Caco-2 (cell line): Measurements from ENCODE around the gene DCTN3. TPM values are rescaled to one million over a fixed set of nuclear protein-coding genes. Genes with fewer than 3 reads are reported as not detected.

ENCODE experiments used
- BruUV-seq: library from RNA; stranded (reverse); fragments of 400-500 nt; replicated peaks from 2 replicates; lab custom pipeline; 2021; lab: Mats Ljungman, UMichigan
- CTCF ChIA-PET: fragments of 300-600 bp; sonication (Branson Sonifier 250); formaldehyde crosslinking; loops from one replicate; lab custom pipeline; 2022; ENCODE audit warnings: antibody characterized with exemption; lab: Charles Lee
- POLR2A ChIA-PET: fragments of 300-600 bp; sonication (Branson Sonifier 250); formaldehyde crosslinking; loops from one replicate; lab custom pipeline; 2022; ENCODE audit warnings: antibody characterized with exemption; lab: Charles Lee
- DNase-seq, 2 experiments: peaks; one replicate each; pipeline versions ENCODE4 v3.0.0 to v3.0.0-alpha.2; 2020 to 2022
- H3K27me3 ChIP-seq: replicated peaks from 2 replicates; pipeline ENCODE4 v1.6.0; 2011; ENCODE audit warnings: low read length; ENCODE audit not compliant: control insufficient read depth, insufficient read depth
- H3K36me3 ChIP-seq: 2 replicates; pipeline ENCODE4 v1.5.1; 2011; ENCODE audit warnings: low read length; ENCODE audit not compliant: control insufficient read depth, insufficient read depth
- H3K4me1 ChIP-seq: fragments of 250-450 bp; sonication (Bioruptor Pico); 2 replicates; pipeline ENCODE4 v1.5.1; 2020; ENCODE audit warnings: mild to moderate bottlenecking
- H3K4me3 ChIP-seq: 2 replicates; pipeline ENCODE4 v1.5.1; 2011; ENCODE audit warnings: low read depth, mild to moderate bottlenecking, control low read depth, low read length
- H3K9me3 ChIP-seq: fragments of 250-450 bp; sonication (Bioruptor Pico); 2 replicates; pipeline ENCODE4 v1.5.1; 2020; ENCODE audit warnings: mild to moderate bottlenecking, moderate library complexity
- H3K27ac Mint-ChIP-seq: one replicate; pipeline ENCODE4 v1.8.0; 2022; ENCODE audit warnings: mixed read lengths; ENCODE audit not compliant: unreplicated experiment
- H3K27me3 Mint-ChIP-seq: one replicate; pipeline ENCODE4 v1.8.0; 2022; ENCODE audit warnings: mixed read lengths; ENCODE audit not compliant: insufficient read depth, unreplicated experiment
- H3K36me3 Mint-ChIP-seq: one replicate; pipeline ENCODE4 v1.8.0; 2022; ENCODE audit warnings: mild to moderate bottlenecking, mixed read lengths; ENCODE audit not compliant: insufficient read depth, unreplicated experiment
- H3K4me1 Mint-ChIP-seq: one replicate; pipeline ENCODE4 v1.8.0; 2022; ENCODE audit warnings: low read depth, mixed read lengths; ENCODE audit not compliant: unreplicated experiment
- H3K4me3 Mint-ChIP-seq: one replicate; pipeline ENCODE4 v1.8.0; 2022; ENCODE audit warnings: mild to moderate bottlenecking, moderate library complexity, mixed read lengths; ENCODE audit not compliant: unreplicated experiment
- H3K9me3 Mint-ChIP-seq: one replicate; pipeline ENCODE4 v1.8.0; 2022; ENCODE audit warnings: mixed read lengths; ENCODE audit not compliant: unreplicated experiment
- intact Hi-C: fragments of 100-400 bp; cut with micrococcal nuclease; formaldehyde crosslinking; loops from one replicate; pipeline ENCODE4 v1.10.0; 2022; ENCODE audit not compliant: unreplicated experiment
- total RNA-seq: library from RNA; stranded (reverse); gene quantifications from 2 replicates; pipeline ENCODE4 v1.2.3, GENCODE V29; 2022
- TF ChIP-seq, protein P1 (sequence below), 2 experiments: fragments of 200-600 bp in 1 of 2; IDR thresholded peaks; 1 replicate in 1 of 2; 2 replicates in 1 of 2; pipeline versions ENCODE4 v1.5.1 to v1.8.0; 2011 to 2022; ENCODE audit warnings: antibody characterized with exemption in 1 of 2, control low read depth in 1 of 2, inconsistent platforms in 1 of 2, low read depth in 1 of 2, low read length in 1 of 2, mild to moderate bottlenecking in 1 of 2, moderate library complexity in 1 of 2; ENCODE audit not compliant: insufficient read depth in 1 of 2, severe bottlenecking in 1 of 2, unreplicated experiment in 1 of 2

DCTN3 gene
- total RNA-seq, 1 experiment from 2014 or later, result 70.0 TPM

DNA sequence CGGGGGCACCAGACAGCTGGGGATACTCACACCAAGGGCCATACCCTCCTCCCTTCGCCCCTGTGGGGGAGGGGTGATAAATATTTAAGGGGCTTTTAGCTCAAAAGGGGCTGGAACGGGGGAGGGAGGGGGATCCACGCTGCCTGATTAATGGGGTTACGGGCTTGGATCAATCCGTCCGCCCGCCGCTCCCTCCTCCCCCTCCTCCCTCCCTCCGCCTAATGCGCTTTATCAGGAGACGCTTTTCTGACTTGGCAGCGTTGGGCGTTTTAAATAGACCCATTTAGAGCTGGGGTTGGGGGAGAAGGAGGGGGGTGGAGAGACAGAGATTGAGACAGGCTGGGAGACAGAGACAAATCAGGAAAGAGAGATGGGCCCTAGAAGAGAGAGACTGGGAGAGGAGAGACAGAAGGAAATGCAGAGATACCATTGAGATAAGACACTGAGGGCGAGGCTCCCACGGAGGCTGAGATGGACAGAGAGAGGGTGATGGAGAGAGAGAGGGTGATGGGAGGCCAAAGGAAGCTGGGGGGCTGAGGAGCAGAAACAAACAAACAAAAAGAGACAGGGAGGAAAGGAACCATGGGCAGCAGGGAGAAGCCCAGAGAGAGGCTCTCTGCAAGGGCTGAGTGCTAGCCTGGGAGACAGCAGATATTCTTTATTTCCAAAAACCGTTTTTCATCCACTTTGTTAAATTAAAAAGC, 41.0 kb downstream of the DCTN3 start:
- Mint-ChIP-seq H3K9me3 (no peaks in the 10 kb centered on the region), H3K27me3 (peaks cover 13% of the 10 kb centered on the region), H3K36me3 (no peaks in the 10 kb centered on the region), H3K4me3 (no peak overlapping the region), H3K4me1 (no peaks in the 10 kb centered on the region), H3K27ac (no peak overlapping the region)
- TF ChIP-seq, protein P1, sequence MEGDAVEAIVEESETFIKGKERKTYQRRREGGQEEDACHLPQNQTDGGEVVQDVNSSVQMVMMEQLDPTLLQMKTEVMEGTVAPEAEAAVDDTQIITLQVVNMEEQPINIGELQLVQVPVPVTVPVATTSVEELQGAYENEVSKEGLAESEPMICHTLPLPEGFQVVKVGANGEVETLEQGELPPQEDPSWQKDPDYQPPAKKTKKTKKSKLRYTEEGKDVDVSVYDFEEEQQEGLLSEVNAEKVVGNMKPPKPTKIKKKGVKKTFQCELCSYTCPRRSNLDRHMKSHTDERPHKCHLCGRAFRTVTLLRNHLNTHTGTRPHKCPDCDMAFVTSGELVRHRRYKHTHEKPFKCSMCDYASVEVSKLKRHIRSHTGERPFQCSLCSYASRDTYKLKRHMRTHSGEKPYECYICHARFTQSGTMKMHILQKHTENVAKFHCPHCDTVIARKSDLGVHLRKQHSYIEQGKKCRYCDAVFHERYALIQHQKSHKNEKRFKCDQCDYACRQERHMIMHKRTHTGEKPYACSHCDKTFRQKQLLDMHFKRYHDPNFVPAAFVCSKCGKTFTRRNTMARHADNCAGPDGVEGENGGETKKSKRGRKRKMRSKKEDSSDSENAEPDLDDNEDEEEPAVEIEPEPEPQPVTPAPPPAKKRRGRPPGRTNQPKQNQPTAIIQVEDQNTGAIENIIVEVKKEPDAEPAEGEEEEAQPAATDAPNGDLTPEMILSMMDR (IDR thresholded peaks at IDR 0.05; ENCODE audit: insufficient read depth in 1 of 2, low read depth in 1 of 2, low read length in 1 of 2, severe bottlenecking in 1 of 2, unreplicated experiment in 1 of 2), result no peak
- intact Hi-C loops, result no loop called here
- Histone ChIP-seq H3K27me3 (no peaks in the 10 kb centered on the region; the same call in 1 of the 2 replicates), H3K9me3 (no peaks in the 10 kb centered on the region), H3K4me3 (no peak overlapping the region), H3K4me1 (no peaks in the 10 kb centered on the region), H3K36me3 (no peaks in the 10 kb centered on the region)
- ChIA-PET CTCF (interaction anchor here (0.6 kb wide), 1 partner anchor 149 kb away, joined by 8 read pairs; no protein-coding TSS in a partner anchor), POLR2A (no interaction called here)
- no peak for DNase-seq
- no TSS peak for BruUV-seq

DNA sequence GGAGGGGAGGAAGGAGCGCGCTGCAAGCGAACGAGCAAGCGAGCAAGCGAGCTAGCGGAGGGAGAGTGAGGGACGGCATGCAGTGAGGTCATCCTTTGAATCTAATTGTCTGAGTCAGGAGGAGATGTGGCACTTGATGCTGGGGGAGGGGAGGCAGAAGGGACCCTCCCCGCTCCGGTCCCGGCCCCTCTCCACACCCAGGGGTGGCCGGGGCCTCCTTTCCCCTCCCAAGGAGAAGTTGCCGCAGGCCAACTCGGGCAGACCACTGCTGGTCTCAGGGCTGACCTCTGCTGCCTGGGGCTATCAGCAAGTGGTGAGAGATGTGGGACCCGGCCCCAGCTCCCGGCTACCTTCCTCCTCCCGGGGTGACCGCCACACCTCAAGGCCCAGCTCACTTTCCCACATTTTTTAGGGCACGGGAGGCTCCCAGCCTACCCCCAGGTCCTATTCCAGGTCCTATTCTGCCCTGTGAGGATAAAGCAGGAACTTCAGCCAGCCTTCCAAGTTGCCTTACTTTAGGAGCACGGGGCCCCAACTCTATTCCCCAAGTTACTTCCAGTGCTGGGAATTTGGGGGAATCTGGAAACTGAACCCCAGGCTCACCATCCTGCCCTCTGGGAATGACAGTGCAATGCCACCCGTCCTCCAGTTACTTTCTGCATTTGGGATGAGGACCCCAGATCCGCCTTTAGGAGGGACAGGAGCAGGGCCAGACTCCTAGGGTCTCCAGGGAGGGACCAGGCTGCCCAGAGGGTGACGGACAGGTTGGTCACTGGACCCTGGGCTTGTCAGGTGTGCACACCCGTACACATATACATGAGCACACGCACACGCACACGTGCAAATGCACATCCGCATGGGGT, 41.8 kb downstream of the DCTN3 start:
- CTCF ChIA-PET, result no interaction called here
- H3K9me3 Mint-ChIP-seq, result no peaks in the 10 kb centered on the region
- intact Hi-C loops, result no loop called here
- peaks cover 11% of the 10 kb centered on the region for H3K27me3 Mint-ChIP-seq
- no peak overlapping the region for H3K27ac Mint-ChIP-seq
- H3K27me3 ChIP-seq, result no peaks in the 10 kb centered on the region; the same call in 1 of the 2 replicates
- no peak for DNase-seq
- no peaks in the 10 kb centered on the region for H3K36me3 Mint-ChIP-seq
- no peak overlapping the region for H3K4me3 ChIP-seq
- no peak overlapping the region for H3K4me3 Mint-ChIP-seq
- POLR2A ChIA-PET, result no interaction called here
- H3K36me3 ChIP-seq, result no peaks in the 10 kb centered on the region
- BruUV-seq, result no TSS peak
- no peaks in the 10 kb centered on the region for H3K4me1 ChIP-seq
- H3K4me1 Mint-ChIP-seq, result no peaks in the 10 kb centered on the region
- H3K9me3 ChIP-seq, result no peaks in the 10 kb centered on the region
- TF ChIP-seq, protein P1 (IDR thresholded peaks at IDR 0.05; ENCODE audit: insufficient read depth in 1 of 2, low read depth in 1 of 2, low read length in 1 of 2, severe bottlenecking in 1 of 2, unreplicated experiment in 1 of 2), result no peak

DNA sequence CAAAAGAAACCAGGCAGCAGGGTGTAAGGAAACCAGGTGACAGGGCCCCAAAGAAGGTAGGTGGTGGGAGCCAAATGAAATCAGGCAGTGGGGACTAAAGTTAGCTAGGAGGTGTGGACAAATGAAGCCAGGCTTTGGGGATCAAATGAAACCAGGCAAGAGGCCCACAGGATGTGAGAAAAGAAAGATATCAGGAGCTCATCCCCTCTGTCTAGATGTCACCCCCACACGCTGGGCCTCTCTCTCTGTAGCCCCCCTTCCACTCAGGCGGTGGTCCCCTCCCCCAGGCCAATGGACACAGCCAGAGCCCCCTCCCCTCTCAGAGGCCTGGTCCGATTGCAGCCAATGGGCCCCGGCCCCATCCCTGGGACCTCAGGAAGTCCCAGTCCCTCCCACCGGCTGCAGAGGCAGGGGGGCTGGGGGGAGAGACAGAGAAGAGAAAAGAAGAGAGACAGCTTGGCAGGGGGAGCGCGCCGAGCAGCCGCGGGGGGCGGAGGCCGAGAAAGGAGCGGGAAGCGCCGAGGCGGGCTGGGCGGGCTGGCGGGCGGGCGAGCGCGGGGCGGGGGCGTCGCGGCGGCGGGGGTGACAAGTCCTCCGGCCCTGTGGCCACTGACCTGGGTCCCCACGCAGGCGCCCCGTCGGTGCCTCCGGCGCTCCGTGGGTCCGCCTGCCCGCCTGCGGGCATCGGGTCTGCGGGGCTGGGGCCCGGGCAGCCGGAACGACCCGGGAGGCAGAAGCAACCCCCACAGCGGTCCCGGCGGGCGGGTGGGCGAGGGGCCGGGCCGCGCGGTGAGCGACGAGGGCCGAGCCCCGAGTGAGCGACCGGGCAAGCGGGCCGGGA, 42.7 kb downstream of the DCTN3 start:
- Histone ChIP-seq H3K9me3 (no peaks in the 10 kb centered on the region), H3K4me1 (no peaks in the 10 kb centered on the region), H3K27me3 (no peaks in the 10 kb centered on the region), H3K36me3 (no peaks in the 10 kb centered on the region), H3K4me3 (no peak overlapping the region)
- TF ChIP-seq, protein P1 (IDR thresholded peaks at IDR 0.05; ENCODE audit: insufficient read depth in 1 of 2, low read depth in 1 of 2, low read length in 1 of 2, severe bottlenecking in 1 of 2, unreplicated experiment in 1 of 2), result no peak
- no peaks in the 10 kb centered on the region for H3K9me3 Mint-ChIP-seq
- intact Hi-C loops, result no loop called here
- no peak for DNase-seq
- H3K27me3 Mint-ChIP-seq, result peaks cover 11% of the 10 kb centered on the region
- no peak overlapping the region for H3K27ac Mint-ChIP-seq
- POLR2A ChIA-PET, result no interaction called here
- H3K4me1 Mint-ChIP-seq, result no peaks in the 10 kb centered on the region
- no peak overlapping the region for H3K4me3 Mint-ChIP-seq
- H3K36me3 Mint-ChIP-seq, result no peaks in the 10 kb centered on the region
- CTCF ChIA-PET, result no interaction called here
- BruUV-seq, result no TSS peak
